C4-2B (cell line): ENCODE data around the gene LARP4B.

Experiments used
- H3K27ac ChIP-seq: fragments of 450-650 bp; 2 replicates; pipeline ENCODE4 v1.5.1; 2017
- CTCF ChIP-seq: fragments of 450-650 bp; conservative IDR thresholded peaks from 2 replicates; pipeline ENCODE4 v1.5.1; 2017; ENCODE audit warnings: mild to moderate bottlenecking
- ZFX ChIP-seq: fragments of 450-650 bp; IDR thresholded peaks from 2 replicates; pipeline ENCODE4 v1.6.1; 2017

LARP4B gene

GRCh38 chr10:780536-781524 is 150.7 kb downstream of the LARP4B start:
- TF ChIP-seq ZFX (no peak), CTCF (no peak)
- H3K27ac ChIP-seq = no peak overlapping the region

- TF ChIP-seq ZFX (no peak), CTCF (no peak)
Measured at GRCh38 chr10:778626-779330, 152.7 kb downstream of the LARP4B start.

GRCh38 chr10:777913-778479 is 153.5 kb downstream of the LARP4B start:
- TF ChIP-seq ZFX = no peak
- TF ChIP-seq CTCF = no peak
- no peak overlapping the region for H3K27ac ChIP-seq

More at GRCh38 chr10:778626-779330, 152.7 kb downstream of the LARP4B start:
- H3K27ac ChIP-seq = no peak overlapping the region

- TF ChIP-seq CTCF (no peak), ZFX (no peak)
- no peak overlapping the region for H3K27ac ChIP-seq
Measured at GRCh38 chr10:776772-777171, 154.7 kb downstream of the LARP4B start.

- TF ChIP-seq CTCF = no peak
- no peak for TF ChIP-seq ZFX
- no peak overlapping the region for H3K27ac ChIP-seq
Measured at GRCh38 chr10:775245-776075, 156.0 kb downstream of the LARP4B start.

- TF ChIP-seq CTCF (no peak), ZFX (no peak)
- no peak overlapping the region for H3K27ac ChIP-seq
Measured at GRCh38 chr10:774661-775244, 156.8 kb downstream of the LARP4B start.
